MM.1S (cell line): Measurements from ENCODE around the gene LTBR.

Experiments used
- DNase-seq: peaks from one replicate; pipeline ENCODE4 v3.0.0-alpha.2; 2015
- H2AFZ ChIP-seq: fragments of 300-600 bp; sonication (generic); 2 replicates; pipeline ENCODE4 v1.6.0; 2016; ENCODE audit warnings: antibody characterized with exemption, low read length
- H3F3A ChIP-seq: fragments of 300-600 bp; sonication (generic); 2 replicates; pipeline ENCODE4 v1.6.1; 2016; ENCODE audit warnings: mild to moderate bottlenecking, antibody characterized with exemption, low read length, moderate library complexity, mixed read lengths; ENCODE audit not compliant: insufficient read depth
- H3K27ac ChIP-seq: fragments of 300-600 bp; sonication (generic); 2 replicates; pipeline ENCODE4 v1.5.1; 2016; ENCODE audit warnings: mild to moderate bottlenecking, low read length
- H3K27me3 ChIP-seq: fragments of 300-600 bp; sonication (generic); replicated peaks from 2 replicates; pipeline ENCODE4 v1.6.0; 2016; ENCODE audit warnings: low read length; ENCODE audit not compliant: insufficient read depth
- H3K36me3 ChIP-seq: fragments of 300-600 bp; sonication (generic); replicated peaks from 2 replicates; pipeline ENCODE4 v1.6.1; 2016; ENCODE audit warnings: mild to moderate bottlenecking, low read length, mixed read lengths; ENCODE audit not compliant: insufficient read depth
- H3K4me1 ChIP-seq: fragments of 300-600 bp; sonication (generic); 2 replicates; pipeline ENCODE4 v1.6.1; 2016; ENCODE audit warnings: low read length, mixed read lengths
- H3K4me2 ChIP-seq: fragments of 300-600 bp; sonication (generic); 2 replicates; pipeline ENCODE4 v1.6.0; 2016; ENCODE audit warnings: low read depth, low read length
- H3K4me3 ChIP-seq: fragments of 300-600 bp; sonication (generic); 2 replicates; pipeline ENCODE4 v1.5.1; 2016; ENCODE audit warnings: low read length, mixed read lengths
- H3K79me2 ChIP-seq: fragments of 300-600 bp; sonication (generic); 2 replicates; pipeline ENCODE4 v1.6.1; 2016; ENCODE audit warnings: mixed run types, low read length, mixed read lengths
- H3K9ac ChIP-seq: fragments of 300-600 bp; sonication (generic); 2 replicates; pipeline ENCODE4 v1.6.1; 2016; ENCODE audit warnings: low read length, mixed read lengths
- H3K9me2 ChIP-seq: fragments of 300-600 bp; sonication (generic); replicated peaks from 2 replicates; pipeline ENCODE4 v1.6.1; 2016; ENCODE audit warnings: mild to moderate bottlenecking, low read length, mixed read lengths; ENCODE audit not compliant: insufficient read depth
- H3K9me3 ChIP-seq: fragments of 300-600 bp; sonication (generic); replicated peaks from 2 replicates; pipeline ENCODE4 v1.6.1; 2016; ENCODE audit warnings: mild to moderate bottlenecking, low read length, mixed read lengths; ENCODE audit not compliant: insufficient read depth
- H4K20me1 ChIP-seq: fragments of 300-600 bp; sonication (generic); 2 replicates; pipeline ENCODE4 v1.6.1; 2016; ENCODE audit warnings: mild to moderate bottlenecking, low read length, moderate library complexity, mixed read lengths; ENCODE audit not compliant: insufficient read depth
- EZH2 ChIP-seq: fragments of 300-600 bp; sonication (generic); optimal IDR thresholded peaks from 2 replicates; pipeline ENCODE3; 2017; ENCODE audit warnings: low read depth, mild to moderate bottlenecking, antibody characterized with exemption, low read length, mixed read lengths
- EZH2phosphoT487 ChIP-seq: fragments of 300-600 bp; sonication (generic); IDR thresholded peaks from 2 replicates; pipeline ENCODE4 v1.6.1; 2018; ENCODE audit warnings: antibody characterized with exemption, low read length
- TF ChIP-seq, protein P1 (sequence below): fragments of 300-600 bp; sonication (generic); IDR thresholded peaks from 2 replicates; pipeline ENCODE4 v1.5.1; 2016; ENCODE audit warnings: antibody characterized with exemption, low read length, mixed read lengths

The LTBR gene

DNA sequence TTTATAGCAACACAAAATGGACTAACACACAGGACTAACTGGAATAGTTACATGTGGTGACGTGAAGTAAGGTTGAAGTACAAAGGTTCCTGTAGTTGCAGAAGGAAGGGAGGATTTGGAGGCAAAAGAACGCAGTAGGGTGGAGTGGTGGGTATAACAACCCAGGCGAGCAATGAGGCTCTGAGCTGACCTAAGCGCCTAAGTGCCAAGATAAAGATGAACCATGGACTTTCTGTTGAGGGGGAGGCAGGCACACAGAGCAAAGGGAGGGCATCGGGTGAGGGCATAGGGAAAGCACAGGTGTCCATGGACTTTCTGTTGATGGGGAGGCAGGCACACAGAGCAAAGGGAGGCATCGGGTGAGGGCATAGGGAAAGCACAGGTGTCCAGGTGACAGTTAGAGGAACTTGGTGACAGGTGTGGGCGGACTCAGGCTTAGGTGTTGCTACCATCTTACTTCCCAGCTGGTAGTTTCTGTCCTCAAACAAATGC, 23.8 kb upstream of the LTBR start:
- peaks cover 44% of the 10 kb centered on the region for H3K4me1 ChIP-seq

DNA sequence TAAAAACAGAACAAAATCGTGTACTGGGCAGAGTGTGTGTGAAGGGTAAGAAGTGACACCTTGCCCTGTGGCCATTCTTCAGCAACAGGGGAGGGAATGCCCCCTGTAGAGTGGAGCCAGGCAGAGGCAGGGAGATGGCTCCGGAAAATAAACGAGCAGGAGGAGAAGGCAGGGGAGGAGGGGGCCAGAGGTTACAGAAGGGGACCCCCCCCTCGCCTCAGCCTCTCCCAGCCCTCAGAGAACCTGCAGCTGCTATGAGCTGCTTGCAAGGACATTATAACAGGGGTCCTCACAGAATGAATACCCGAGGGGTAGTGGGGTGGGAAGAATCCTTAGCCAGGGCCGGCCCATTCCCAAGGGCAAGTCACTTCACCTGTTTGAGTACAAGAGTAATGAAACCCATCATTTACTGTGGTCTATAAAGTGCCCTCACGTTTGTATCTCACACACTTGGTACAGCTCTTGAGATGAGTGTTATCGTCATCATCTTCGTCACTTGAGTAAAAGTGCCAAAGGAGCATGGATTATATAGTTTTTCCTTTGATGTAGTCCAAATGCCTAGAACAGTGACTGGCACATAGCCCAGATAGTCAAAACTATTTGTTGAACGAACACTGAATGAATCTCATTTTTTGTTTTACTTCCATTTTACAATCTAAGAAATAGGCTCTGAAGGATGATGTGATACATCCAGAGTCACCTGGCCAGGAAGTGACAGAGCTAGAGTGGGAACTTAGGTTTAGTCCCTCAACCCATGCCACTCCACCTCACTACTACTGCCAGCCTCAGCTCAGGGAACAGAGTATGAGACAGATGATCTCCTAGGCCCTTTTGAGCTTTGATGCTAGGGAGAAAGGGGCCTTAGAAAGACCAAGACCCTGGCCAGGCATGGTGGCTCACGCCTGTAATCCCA, 23.1 kb upstream of the LTBR start:
- H3K9ac ChIP-seq = peak overlapping the region; percentile 77

More for the DNA sequence above, 23.8 kb upstream of the LTBR start:
- TF ChIP-seq, protein P1, sequence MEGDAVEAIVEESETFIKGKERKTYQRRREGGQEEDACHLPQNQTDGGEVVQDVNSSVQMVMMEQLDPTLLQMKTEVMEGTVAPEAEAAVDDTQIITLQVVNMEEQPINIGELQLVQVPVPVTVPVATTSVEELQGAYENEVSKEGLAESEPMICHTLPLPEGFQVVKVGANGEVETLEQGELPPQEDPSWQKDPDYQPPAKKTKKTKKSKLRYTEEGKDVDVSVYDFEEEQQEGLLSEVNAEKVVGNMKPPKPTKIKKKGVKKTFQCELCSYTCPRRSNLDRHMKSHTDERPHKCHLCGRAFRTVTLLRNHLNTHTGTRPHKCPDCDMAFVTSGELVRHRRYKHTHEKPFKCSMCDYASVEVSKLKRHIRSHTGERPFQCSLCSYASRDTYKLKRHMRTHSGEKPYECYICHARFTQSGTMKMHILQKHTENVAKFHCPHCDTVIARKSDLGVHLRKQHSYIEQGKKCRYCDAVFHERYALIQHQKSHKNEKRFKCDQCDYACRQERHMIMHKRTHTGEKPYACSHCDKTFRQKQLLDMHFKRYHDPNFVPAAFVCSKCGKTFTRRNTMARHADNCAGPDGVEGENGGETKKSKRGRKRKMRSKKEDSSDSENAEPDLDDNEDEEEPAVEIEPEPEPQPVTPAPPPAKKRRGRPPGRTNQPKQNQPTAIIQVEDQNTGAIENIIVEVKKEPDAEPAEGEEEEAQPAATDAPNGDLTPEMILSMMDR = no peak
- TF ChIP-seq EZH2 (no peak), EZH2phosphoT487 (no peak)
- Histone ChIP-seq H3K79me2 (no peaks in the 10 kb centered on the region), H4K20me1 (no peaks in the 10 kb centered on the region), H3K27ac (peak overlapping the region; percentile 96), H3K4me2 (peak overlapping the region; percentile 76), H3K27me3 (no peaks in the 10 kb centered on the region), H3K4me3 (peak overlapping the region; percentile 28; the same call in 1 of the 2 replicates), H2AFZ (peak overlapping the region; percentile 55), H3K9me3 (no peaks in the 10 kb centered on the region), H3F3A (peaks cover 39% of the 10 kb centered on the region), H3K36me3 (no peaks in the 10 kb centered on the region), H3K9ac (peak overlapping the region; percentile 77), H3K9me2 (no peaks in the 10 kb centered on the region)
- DNase-seq = peak; percentile 94

DNA sequence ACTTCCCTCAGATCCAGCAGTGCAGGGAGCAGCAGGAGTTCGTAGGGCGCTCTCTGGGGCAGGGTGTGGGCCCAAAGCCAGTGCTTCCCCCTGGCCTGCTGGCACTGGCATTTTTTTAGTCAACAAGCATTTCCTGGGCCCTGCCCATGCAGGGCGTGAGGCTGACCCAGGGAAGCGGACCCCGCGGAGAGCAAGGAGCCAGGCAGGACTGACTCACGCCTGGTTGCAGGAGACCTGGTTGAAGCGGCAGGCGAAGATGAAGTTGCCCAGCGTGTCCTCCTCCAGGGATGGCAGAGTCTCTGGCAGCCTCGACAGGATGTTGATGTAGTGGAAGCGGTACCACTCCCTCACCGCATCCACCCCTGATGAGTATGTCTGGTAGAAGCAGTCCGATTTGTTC, 22.1 kb upstream of the LTBR start:
- no peaks in the 10 kb centered on the region for H3K36me3 ChIP-seq
- no peak overlapping the region for H3K4me2 ChIP-seq
- no peaks in the 10 kb centered on the region for H4K20me1 ChIP-seq
- no peaks in the 10 kb centered on the region for H3K27me3 ChIP-seq
- H3K4me1 ChIP-seq = peaks cover 34% of the 10 kb centered on the region
- H3K9me2 ChIP-seq = no peaks in the 10 kb centered on the region
- no peak overlapping the region for H2AFZ ChIP-seq
- H3F3A ChIP-seq = peaks cover 39% of the 10 kb centered on the region
- H3K4me3 ChIP-seq = no peak overlapping the region
- TF ChIP-seq, protein P1 = no peak
- no peak for TF ChIP-seq EZH2phosphoT487
- no peak for TF ChIP-seq EZH2
- no peak for DNase-seq
- peak overlapping the region; percentile 77 for H3K9ac ChIP-seq
- H3K9me3 ChIP-seq = no peaks in the 10 kb centered on the region
- H3K27ac ChIP-seq = peak overlapping the region; percentile 96
- H3K79me2 ChIP-seq = no peaks in the 10 kb centered on the region

More for the DNA sequence above, 23.1 kb upstream of the LTBR start:
- peak overlapping the region; percentile 9 for H2AFZ ChIP-seq
- no peaks in the 10 kb centered on the region for H3K79me2 ChIP-seq
- peak overlapping the region; percentile 28 for H3K4me3 ChIP-seq
- H3K27me3 ChIP-seq = no peaks in the 10 kb centered on the region
- no peaks in the 10 kb centered on the region for H3K36me3 ChIP-seq
- H3F3A ChIP-seq = peaks cover 39% of the 10 kb centered on the region
- peak; percentile 66 for DNase-seq
- peak overlapping the region; percentile 96 for H3K27ac ChIP-seq
- no peaks in the 10 kb centered on the region for H3K9me2 ChIP-seq
- H4K20me1 ChIP-seq = no peaks in the 10 kb centered on the region
- peaks cover 44% of the 10 kb centered on the region for H3K4me1 ChIP-seq
- H3K4me2 ChIP-seq = peak overlapping the region; percentile 76
- H3K9me3 ChIP-seq = no peaks in the 10 kb centered on the region
- TF ChIP-seq, protein P1 = no peak
- TF ChIP-seq EZH2phosphoT487 (no peak), EZH2 (no peak)
